ENCODE measurements around the gene ARHGEF37. TPM values are rescaled to one million over a fixed set of nuclear protein-coding genes. Genes with fewer than 3 reads are reported as not detected.

Gene ARHGEF37
- total RNA-seq, 1 donor from 2014 or later, result 13.5 TPM

- no peaks in the 10 kb centered on the region for H3K4me1 ChIP-seq
- H3K36me3 ChIP-seq, result no peaks in the 10 kb centered on the region
- no peak overlapping the region for H3K27ac ChIP-seq
- H3K9me3 ChIP-seq, result no peaks in the 10 kb centered on the region
- no peaks in the 10 kb centered on the region for H3K27me3 ChIP-seq (ENCODE audit: low read depth)
- H3K4me3 ChIP-seq, result no peak overlapping the region
- ATAC-seq (peak in 1 of 2 donors; percentile 24), DNase-seq (no peak)
- TF ChIP-seq, protein P1, sequence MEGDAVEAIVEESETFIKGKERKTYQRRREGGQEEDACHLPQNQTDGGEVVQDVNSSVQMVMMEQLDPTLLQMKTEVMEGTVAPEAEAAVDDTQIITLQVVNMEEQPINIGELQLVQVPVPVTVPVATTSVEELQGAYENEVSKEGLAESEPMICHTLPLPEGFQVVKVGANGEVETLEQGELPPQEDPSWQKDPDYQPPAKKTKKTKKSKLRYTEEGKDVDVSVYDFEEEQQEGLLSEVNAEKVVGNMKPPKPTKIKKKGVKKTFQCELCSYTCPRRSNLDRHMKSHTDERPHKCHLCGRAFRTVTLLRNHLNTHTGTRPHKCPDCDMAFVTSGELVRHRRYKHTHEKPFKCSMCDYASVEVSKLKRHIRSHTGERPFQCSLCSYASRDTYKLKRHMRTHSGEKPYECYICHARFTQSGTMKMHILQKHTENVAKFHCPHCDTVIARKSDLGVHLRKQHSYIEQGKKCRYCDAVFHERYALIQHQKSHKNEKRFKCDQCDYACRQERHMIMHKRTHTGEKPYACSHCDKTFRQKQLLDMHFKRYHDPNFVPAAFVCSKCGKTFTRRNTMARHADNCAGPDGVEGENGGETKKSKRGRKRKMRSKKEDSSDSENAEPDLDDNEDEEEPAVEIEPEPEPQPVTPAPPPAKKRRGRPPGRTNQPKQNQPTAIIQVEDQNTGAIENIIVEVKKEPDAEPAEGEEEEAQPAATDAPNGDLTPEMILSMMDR (IDR thresholded peaks at IDR 0.05), result no peak
- intact Hi-C loops (cut with DNase I), result no loop called here
Observed at GRCh38 chr5:149651686-149652085, 70.4 kb downstream of the ARHGEF37 start.

DNA sequence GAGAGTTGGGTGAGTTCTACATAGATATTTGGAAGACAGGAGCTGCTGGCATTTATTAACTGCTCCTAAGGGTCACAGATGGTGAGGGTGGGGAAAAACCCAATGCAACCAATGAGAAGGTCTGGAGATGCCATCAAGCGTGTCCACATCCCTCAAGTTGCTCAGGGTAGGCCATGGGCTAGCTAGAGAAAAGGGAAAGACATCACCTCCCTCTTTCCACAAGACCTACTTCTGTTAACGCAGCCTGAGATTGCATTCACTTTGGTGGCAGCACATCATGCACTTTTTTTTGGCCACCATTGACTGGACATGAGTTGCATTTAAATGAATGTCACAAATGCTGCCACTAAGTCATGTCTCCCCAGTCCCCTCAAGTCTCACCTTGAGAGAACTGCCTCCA, 71.4 kb downstream of the ARHGEF37 start:
- ATAC-seq (peak in 1 of 2 donors; percentile 30), DNase-seq (no peak)
- no peak overlapping the region for H3K4me3 ChIP-seq
- no peaks in the 10 kb centered on the region for H3K27me3 ChIP-seq (ENCODE audit: low read depth)
- H3K4me1 ChIP-seq, result no peaks in the 10 kb centered on the region
- no peaks in the 10 kb centered on the region for H3K36me3 ChIP-seq
- intact Hi-C loops (cut with DNase I), result no loop called here
- no peak overlapping the region for H3K27ac ChIP-seq
- H3K9me3 ChIP-seq, result no peaks in the 10 kb centered on the region
- TF ChIP-seq, protein P1 (IDR thresholded peaks at IDR 0.05), result no peak

- DNase-seq, result no peak
- no peaks in the 10 kb centered on the region for H3K4me1 ChIP-seq
- H3K36me3 ChIP-seq, result no peaks in the 10 kb centered on the region
- TF ChIP-seq, protein P1 (IDR thresholded peaks at IDR 0.05), result no peak
- H3K9me3 ChIP-seq, result no peaks in the 10 kb centered on the region
- no peaks in the 10 kb centered on the region for H3K27me3 ChIP-seq (ENCODE audit: low read depth)
- no peak overlapping the region for H3K27ac ChIP-seq
- no peak overlapping the region for H3K4me3 ChIP-seq
- intact Hi-C loops (cut with DNase I), result no loop called here
- ATAC-seq, result peak in 1 of 2 donors; percentile 8
Observed at GRCh38 chr5:149654231-149654630, 72.9 kb downstream of the ARHGEF37 start.

GRCh38 chr5:149654883-149655505, 73.7 kb downstream of the ARHGEF37 start:
- H3K9me3 ChIP-seq, result no peaks in the 10 kb centered on the region
- TF ChIP-seq, protein P1 (IDR thresholded peaks at IDR 0.05), result no peak
- H3K27ac ChIP-seq, result no peak overlapping the region
- no peak for DNase-seq
- no peaks in the 10 kb centered on the region for H3K27me3 ChIP-seq (ENCODE audit: low read depth)
- no peak for ATAC-seq
- H3K36me3 ChIP-seq, result no peaks in the 10 kb centered on the region
- no peaks in the 10 kb centered on the region for H3K4me1 ChIP-seq
- intact Hi-C loops (cut with DNase I), result no loop called here
- no peak overlapping the region for H3K4me3 ChIP-seq

DNA sequence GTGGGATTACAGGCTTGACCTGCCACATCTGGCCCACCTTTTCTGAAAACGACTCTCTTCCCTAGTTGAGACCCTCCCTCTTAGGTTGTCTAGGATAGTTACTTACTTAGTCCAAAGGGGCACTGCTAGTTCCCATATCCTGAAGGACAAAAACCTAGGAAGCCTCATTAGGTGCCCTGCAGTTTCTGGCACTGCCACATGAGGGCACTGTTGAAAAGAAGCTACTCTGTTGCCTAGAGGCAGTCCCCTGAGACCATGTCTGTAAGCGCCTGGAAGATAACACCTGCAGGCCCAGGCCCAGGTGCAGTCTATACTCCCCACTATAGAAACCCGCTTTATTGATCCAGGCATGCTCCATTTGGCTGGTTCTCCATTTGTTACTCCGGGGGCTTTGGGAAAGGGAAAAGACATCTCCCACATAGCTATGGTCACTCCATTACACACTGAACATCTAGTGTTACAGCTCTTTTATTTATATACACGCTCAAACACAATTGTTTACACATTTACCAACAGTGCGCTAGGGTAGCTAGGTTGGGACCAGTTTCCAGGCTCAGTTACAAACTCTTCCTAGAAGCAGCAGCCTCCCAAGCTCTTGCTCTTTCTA, 75.4 kb downstream of the ARHGEF37 start:
- Histone ChIP-seq H3K27ac (no peak overlapping the region), H3K36me3 (no peaks in the 10 kb centered on the region), H3K9me3 (no peaks in the 10 kb centered on the region), H3K27me3 (ENCODE audit: low read depth) (no peaks in the 10 kb centered on the region), H3K4me1 (no peaks in the 10 kb centered on the region), H3K4me3 (no peak overlapping the region)
- intact Hi-C loops (cut with DNase I), result no loop called here
- TF ChIP-seq, protein P1 (IDR thresholded peaks at IDR 0.05), result peak; percentile 65
- peak; percentile 41 to 52 for ATAC-seq
- DNase-seq, result no peak

Data from lower lobe of right lung (tissue), 2 donors.